ENCODE measurements around the gene DLGAP1. TPM values are rescaled to one million over a fixed set of nuclear protein-coding genes. Genes with fewer than 3 reads are reported as not detected.

Gene DLGAP1
- total and polyA plus RNA-seq, 2 of the 13 experiments (the other 11 are each of a cell fraction or from before 2014, with no cell fraction given): 0.01 TPM; not detected in 1

DNA sequence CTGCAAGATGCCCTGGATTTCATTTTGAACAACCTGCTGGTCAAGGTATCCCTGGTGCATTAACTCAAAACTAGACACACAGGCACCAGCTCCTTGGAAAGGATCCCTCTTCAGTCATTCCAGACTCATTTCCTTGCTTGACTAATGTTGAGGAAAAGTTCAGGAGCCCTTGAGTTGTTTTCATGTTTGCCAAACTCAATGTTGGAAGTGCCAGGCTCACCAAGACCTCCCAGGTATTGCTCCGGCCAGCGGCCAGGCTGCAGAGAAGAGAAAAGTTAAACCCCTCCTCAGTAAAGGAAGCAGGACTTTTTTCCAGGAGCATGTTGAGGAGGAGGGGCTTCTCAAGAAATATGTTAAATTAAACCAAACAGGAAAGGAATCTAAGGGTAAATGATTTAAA, 962.4 kb downstream of the DLGAP1 start:
- Histone ChIP-seq H3K27me3 (ENCODE audit: control insufficient read depth in 1 of 2, insufficient read depth in 2 of 2, low read length in 2 of 2) (peaks cover 0 to 15% of the 10 kb centered on the region in 2 experiments; a peak in 3 of 5 replicates), H3K4me3 (replicated peaks in 1 of 3; ENCODE audit: insufficient read depth in 1 of 3, low read depth in 2 of 3, low read length in 3 of 3) (no peak overlapping the region), H3K9ac (ENCODE audit: insufficient read depth, low read depth, low read length) (no peak overlapping the region), H3K4me1 (ENCODE audit: insufficient read depth, low read length) (peaks cover 6% of the 10 kb centered on the region; the same call in 1 of the 2 replicates), H3K4me2 (ENCODE audit: low read depth, low read length) (no peak overlapping the region), H3K36me3 (replicated peaks in 1 of 2; ENCODE audit: control insufficient read depth in 1 of 2, insufficient read depth in 2 of 2, low read length in 2 of 2) (no peaks in the 10 kb centered on the region), H2AFZ (ENCODE audit: low read length) (no peak overlapping the region), H3K79me2 (ENCODE audit: insufficient read depth, low read length) (no peaks in the 10 kb centered on the region), H3K9me3 (ENCODE audit: low read length) (no peaks in the 10 kb centered on the region), H4K20me1 (ENCODE audit: insufficient read depth, low read length) (no peaks in the 10 kb centered on the region), H3K27ac (ENCODE audit: extremely low read length, insufficient read depth, low read length) (no peak overlapping the region)
- CTCF ChIA-PET (ENCODE audit: low intra/inter-chr PET ratio, low total read pairs): no interaction called here
- intact Hi-C loops (cut with micrococcal nuclease; ENCODE audit: unreplicated experiment): no loop called here
- POLR2A ChIA-PET: no interaction called here
- no peak for ATAC-seq
- 89% methylated on average over 2 of the region's 2 CpGs for WGBS (ENCODE audit: low lambda C conversion rate)
- no TSS peak for BruUV-seq (replicated peaks)
- in situ Hi-C loops (cut with HindIII; ENCODE audit: extremely low pct_ligation_motif_present, low pct_unique_long_range_greater_than_20kb): loop anchor here (25.0 kb wide), 1 partner anchor 105 kb away; no protein-coding TSS in a partner anchor
- no peak for DNase-seq (ENCODE audit: low spot score)
- no peak for FAIRE-seq
- TF ChIP-seq HNRNPUL1 (IDR thresholded peaks at IDR 0.05; ENCODE audit: low read depth, low read length) (no peak), WIZ (CRISPR knock-in tag; IDR thresholded peaks at IDR 0.05) (no peak), HNRNPK (IDR thresholded peaks at IDR 0.05; ENCODE audit: low read depth, low read length, poor library complexity, severe bottlenecking) (no peak), ZNF230 (CRISPR knock-in tag; IDR thresholded peaks at IDR 0.05) (no peak), ZNF468 (CRISPR knock-in tag; IDR thresholded peaks at IDR 0.05) (no peak), ZNF180 (CRISPR knock-in tag; IDR thresholded peaks at IDR 0.05; ENCODE audit: borderline replicate concordance, low read depth) (no peak), ZFX (CRISPR knock-in tag; IDR thresholded peaks at IDR 0.05; ENCODE audit: low read depth) (no peak), NPAS2 (CRISPR knock-in tag; IDR thresholded peaks at IDR 0.05; ENCODE audit: borderline replicate concordance) (no peak), RFX5 (IDR thresholded peaks at IDR 0.05; ENCODE audit: low read depth, low read length) (no peak)

DNA sequence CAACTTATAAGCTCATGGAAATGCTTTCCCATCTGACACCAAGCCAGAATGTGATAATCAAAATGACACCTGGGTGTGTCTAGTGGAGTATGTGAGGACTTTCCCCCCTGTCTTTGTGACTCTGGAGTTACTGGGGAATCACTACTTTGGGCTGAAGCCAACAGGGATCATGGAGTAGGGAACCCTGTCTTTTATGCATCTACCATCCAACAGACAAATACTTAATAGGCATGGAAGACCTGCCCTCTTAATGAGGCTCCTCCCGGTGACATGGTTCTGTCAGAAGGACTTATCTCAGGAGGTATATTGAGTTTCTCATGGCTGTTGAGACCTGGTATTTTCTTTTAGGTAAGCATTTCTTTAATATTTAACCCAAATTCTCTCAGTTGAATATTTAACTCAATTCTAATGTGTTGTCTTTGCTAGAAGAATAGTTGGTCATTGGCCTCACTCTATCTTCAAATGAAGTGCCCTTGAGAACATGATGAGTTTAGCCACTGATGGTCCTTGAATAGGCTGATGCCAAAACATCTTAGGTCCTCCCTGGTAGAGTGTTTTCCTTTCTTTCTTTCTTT, 963.0 kb downstream of the DLGAP1 start:
- no CpG with 5 or more reads among the region's 1 CpG for WGBS (ENCODE audit: low lambda C conversion rate)
- POLR2A ChIA-PET: no interaction called here
- intact Hi-C loops (cut with micrococcal nuclease; ENCODE audit: unreplicated experiment): no loop called here

More for the DNA sequence above, 963.0 kb downstream of the DLGAP1 start:
- Histone ChIP-seq H3K79me2 (ENCODE audit: insufficient read depth, low read length) (no peaks in the 10 kb centered on the region), H3K4me1 (ENCODE audit: insufficient read depth, low read length) (peaks cover 6% of the 10 kb centered on the region; the same call in 1 of the 2 replicates), H2AFZ (ENCODE audit: low read length) (no peak overlapping the region), H3K9me3 (ENCODE audit: low read length) (no peaks in the 10 kb centered on the region), H3K9ac (ENCODE audit: insufficient read depth, low read depth, low read length) (no peak overlapping the region), H3K27ac (ENCODE audit: extremely low read length, insufficient read depth, low read length) (no peak overlapping the region), H4K20me1 (ENCODE audit: insufficient read depth, low read length) (no peaks in the 10 kb centered on the region), H3K36me3 (replicated peaks in 1 of 2; ENCODE audit: control insufficient read depth in 1 of 2, insufficient read depth in 2 of 2, low read length in 2 of 2) (no peaks in the 10 kb centered on the region), H3K4me2 (ENCODE audit: low read depth, low read length) (no peak overlapping the region), H3K4me3 (replicated peaks in 1 of 3; ENCODE audit: insufficient read depth in 1 of 3, low read depth in 2 of 3, low read length in 3 of 3) (no peak overlapping the region), H3K27me3 (ENCODE audit: control insufficient read depth in 1 of 2, insufficient read depth in 2 of 2, low read length in 2 of 2) (peaks cover 0 to 9% of the 10 kb centered on the region in 2 experiments; a peak in 3 of 5 replicates)
- no peak for TF ChIP-seq ZC3H4 (CRISPR knock-in tag; IDR thresholded peaks at IDR 0.05; ENCODE audit: borderline replicate concordance)
- TF ChIP-seq ZNF724P (CRISPR knock-in tag; IDR thresholded peaks at IDR 0.05; ENCODE audit: borderline replicate concordance): no peak
- TF ChIP-seq ZSCAN30 (CRISPR knock-in tag; IDR thresholded peaks at IDR 0.05): no peak
- no peak for TF ChIP-seq CBFB (CRISPR knock-in tag; IDR thresholded peaks at IDR 0.05)
- TF ChIP-seq CBX2 (IDR thresholded peaks at IDR 0.05; ENCODE audit: low read depth, low read length): no peak
- TF ChIP-seq CBX2 (CRISPR knock-in tag; IDR thresholded peaks at IDR 0.05; ENCODE audit: low read depth): no peak
- no peak for TF ChIP-seq IRX3 (CRISPR knock-in tag; IDR thresholded peaks at IDR 0.05; ENCODE audit: borderline replicate concordance, low read depth)
- TF ChIP-seq ZNF138 (CRISPR knock-in tag; IDR thresholded peaks at IDR 0.05; ENCODE audit: low read depth): no peak
- no peak for TF ChIP-seq ZFP36 (IDR thresholded peaks at IDR 0.05; ENCODE audit: borderline replicate concordance, low read depth, low read length, partially characterized antibody)
- FAIRE-seq: no peak
- CTCF ChIA-PET (ENCODE audit: low intra/inter-chr PET ratio, low total read pairs): no interaction called here
- no TSS peak for BruUV-seq (replicated peaks)
- no peak for ATAC-seq
- DNase-seq (ENCODE audit: low spot score): no peak
- in situ Hi-C loops (cut with HindIII; ENCODE audit: extremely low pct_ligation_motif_present, low pct_unique_long_range_greater_than_20kb): loop anchor here (25.0 kb wide), 1 partner anchor 105 kb away; no protein-coding TSS in a partner anchor

Data from HepG2 (cell line).